Measurements from ENCODE around the gene FUBP3. TPM values are rescaled to one million over a fixed set of nuclear protein-coding genes. Genes with fewer than 3 reads are reported as not detected.
"Not testable (repeated sequence)": the region's sequence is repeated elsewhere in the genome, so short reads cannot be mapped to it uniquely, and the experiment has no call there.

The FUBP3 gene
- total RNA-seq, 1 donor from 2014 or later, result 31.1 TPM

DNA sequence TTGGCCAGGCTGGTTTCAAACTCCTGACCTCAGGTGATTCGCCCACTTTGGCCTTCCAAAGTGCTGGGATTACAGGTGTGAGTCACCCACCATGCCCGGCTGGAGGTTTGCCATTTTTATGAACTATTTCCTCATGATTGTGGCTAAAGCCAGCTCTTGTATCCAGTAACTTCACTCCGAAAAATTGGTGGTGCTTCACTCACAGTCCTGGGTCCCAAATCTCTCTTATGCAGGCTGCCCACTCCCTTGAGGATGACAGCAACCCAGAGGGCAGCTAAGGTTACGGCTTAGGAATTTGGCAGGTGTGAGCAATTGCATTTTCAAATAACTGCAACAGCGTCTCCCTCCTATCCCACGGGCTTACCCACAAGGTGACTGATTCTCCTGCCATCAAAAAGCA, 23.4 kb upstream of the FUBP3 start:
- no peak for DNase-seq (ENCODE audit: low spot score)
- no peak for ATAC-seq

DNA sequence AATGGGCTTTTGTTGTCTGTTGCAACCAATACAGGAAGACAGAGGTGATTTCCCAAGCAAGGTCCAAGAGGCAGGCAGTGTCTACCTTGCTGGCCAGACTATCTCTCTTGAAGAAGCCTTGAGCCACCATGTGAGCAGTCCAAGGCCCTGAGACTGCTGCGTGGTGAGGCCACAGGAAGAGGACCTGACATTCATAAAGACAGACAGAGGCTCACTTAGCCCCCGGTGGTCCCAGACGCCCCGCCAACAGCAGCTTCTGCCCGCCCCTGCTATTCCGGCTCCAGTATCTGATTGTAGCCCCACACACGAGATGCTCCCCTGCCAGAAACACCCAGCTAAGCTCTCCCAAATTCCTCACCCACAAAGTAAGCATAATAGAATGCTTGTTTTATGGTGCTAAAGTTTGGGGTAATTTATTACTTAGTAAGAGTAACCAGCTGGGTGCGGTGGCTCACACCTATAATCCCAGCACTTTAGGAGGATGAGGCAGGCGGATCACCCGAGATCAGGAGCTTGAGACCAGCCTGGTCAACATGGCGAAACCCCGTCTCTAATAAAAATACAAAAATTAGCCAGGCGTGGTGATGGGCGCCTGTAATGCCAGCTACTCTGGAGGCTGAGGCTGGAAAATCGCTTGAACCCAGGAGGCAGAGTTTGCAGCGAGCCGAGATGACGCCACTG, 22.8 kb upstream of the FUBP3 start:
- DNase-seq (ENCODE audit: low spot score) (no peak), ATAC-seq (no peak)

DNA sequence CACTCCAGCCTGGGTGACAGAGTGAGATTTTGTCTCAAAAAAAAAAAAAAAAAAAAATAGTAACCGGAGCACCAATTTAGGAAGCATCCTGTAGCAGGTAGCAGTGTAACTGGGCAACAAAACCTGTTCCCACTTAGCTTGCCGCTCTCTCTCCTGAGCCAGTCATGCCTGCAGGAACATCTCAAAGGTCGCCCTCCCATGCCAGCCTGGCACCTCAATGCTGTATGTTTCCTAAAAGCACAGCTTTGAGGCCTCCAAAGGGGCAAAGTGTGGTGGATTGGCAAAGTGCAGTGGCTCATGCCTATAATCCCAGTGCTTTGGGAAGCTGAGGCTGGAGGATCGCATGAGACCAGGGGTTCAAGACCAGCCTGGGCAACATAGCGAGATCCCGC, 22.3 kb upstream of the FUBP3 start:
- ATAC-seq (peak; percentile 72), DNase-seq (ENCODE audit: low spot score) (no peak)

GRCh38 chr9:130561056-130561455, 18.3 kb upstream of the FUBP3 start:
- DNase-seq (ENCODE audit: low spot score), result no peak
- ATAC-seq, result no peak

GRCh38 chr9:130562525-130562924, 16.9 kb upstream of the FUBP3 start:
- not testable (repeated sequence) for ATAC-seq; DNase-seq (ENCODE audit: low spot score)

DNA sequence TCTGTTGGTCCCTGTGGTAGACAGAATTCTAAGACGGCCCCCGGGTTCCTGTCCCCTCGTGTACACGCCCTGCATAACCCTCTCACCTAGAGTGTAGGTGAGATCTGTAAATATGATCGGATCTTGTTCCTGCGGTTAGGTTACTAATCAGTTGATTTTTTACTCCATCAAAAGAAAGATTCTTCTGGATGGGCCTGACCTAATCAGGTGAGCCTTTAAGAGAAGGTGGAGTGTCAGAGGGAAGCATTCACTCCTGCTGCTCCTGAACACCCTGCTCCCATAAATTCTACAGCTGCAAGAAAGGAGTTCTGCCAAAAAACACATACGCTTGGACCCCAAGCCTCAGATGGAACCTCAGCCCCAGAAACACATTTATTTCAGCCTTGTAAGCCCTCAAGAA, 15.6 kb upstream of the FUBP3 start:
- DNase-seq (ENCODE audit: low spot score) (no peak), ATAC-seq (no peak)

GRCh38 chr9:130565792-130566191, 13.6 kb upstream of the FUBP3 start:
- ATAC-seq, result no peak
- no peak for DNase-seq (ENCODE audit: low spot score)

- ATAC-seq (no peak), DNase-seq (ENCODE audit: low spot score) (no peak)
These were observed 9.2 kb upstream of the FUBP3 start for GRCh38 chr9:130570208-130570607.

GRCh38 chr9:130575514-130575913, 3.9 kb upstream of the FUBP3 start:
- ATAC-seq (no peak), DNase-seq (ENCODE audit: low spot score) (no peak)

GRCh38 chr9:130576176-130576575, 3.2 kb upstream of the FUBP3 start:
- ATAC-seq (peak; percentile 49), DNase-seq (ENCODE audit: low spot score) (no peak)

- DNase-seq (ENCODE audit: low spot score) (no peak), ATAC-seq (peak; percentile 40)
These were observed 524 bp downstream of the FUBP3 start for GRCh38 chr9:130579738-130580463.

- ATAC-seq, result no peak
- no peak for DNase-seq (ENCODE audit: low spot score)
These were observed 2.4 kb downstream of the FUBP3 start for GRCh38 chr9:130581766-130582165.

DNA sequence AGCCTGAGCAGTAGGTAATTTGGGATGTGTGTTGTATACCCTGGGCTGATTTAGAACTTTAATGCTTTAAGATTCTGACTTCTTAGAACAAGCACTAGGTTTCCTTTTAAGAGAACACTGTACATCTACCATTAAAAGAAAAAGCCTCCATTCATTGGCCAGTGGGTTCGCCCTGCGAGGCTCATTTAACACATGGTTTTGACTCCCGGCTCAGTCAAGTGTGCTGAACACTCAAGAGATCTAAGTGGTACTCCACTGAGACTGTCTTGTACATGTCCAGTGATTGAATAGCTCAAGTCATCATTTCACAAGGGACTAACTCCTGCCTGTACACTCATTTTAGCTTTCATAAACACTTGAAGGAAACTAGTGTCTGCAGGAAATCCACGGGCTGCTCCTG, 3.9 kb downstream of the FUBP3 start:
- no peak for ATAC-seq
- no peak for DNase-seq (ENCODE audit: low spot score)

- ATAC-seq, result no peak
These were observed 8.5 kb downstream of the FUBP3 start for GRCh38 chr9:130587921-130588320.

DNA sequence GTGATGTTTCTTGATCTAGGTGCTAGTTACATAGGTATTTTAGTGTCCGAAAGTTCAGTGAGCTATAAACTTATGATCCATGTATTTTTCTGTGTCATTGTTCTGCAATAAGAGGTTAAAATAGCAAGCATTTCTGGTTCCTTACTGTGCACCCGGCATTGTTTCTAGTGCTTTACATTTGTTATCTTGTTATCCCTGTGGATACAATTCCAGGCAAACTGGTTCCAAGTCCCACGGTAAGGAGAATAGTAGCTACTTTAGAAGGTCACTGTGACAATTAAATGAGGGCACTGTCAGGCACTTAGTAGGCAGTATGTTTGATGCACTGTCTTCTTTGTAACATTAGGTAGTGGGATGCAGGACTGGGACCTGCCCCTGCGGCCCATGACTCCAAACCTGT, 9.0 kb downstream of the FUBP3 start:
- ATAC-seq (no peak), DNase-seq (ENCODE audit: low spot score) (no peak)

More at GRCh38 chr9:130587921-130588320, 8.5 kb downstream of the FUBP3 start:
- no peak for DNase-seq (ENCODE audit: low spot score)

DNA sequence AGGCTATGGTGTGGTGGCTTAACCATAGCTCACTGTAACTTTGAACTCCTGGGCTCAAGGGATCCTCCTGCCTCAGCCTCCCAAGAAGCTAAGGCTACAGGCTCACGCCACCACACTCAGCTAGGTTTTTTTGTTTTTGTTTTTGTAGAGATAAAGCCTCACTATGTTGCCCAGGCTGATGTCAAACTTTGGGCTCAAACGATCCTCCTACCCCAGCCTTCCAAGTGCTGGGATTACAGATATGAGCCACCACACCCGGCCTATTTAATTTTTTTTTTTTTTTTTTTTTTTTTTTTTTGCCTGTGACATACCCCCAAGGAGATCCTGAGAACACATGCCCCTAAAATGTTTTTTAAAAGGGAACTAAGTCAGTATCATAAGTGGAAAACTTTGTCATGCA, 10.4 kb downstream of the FUBP3 start:
- no peak for DNase-seq (ENCODE audit: low spot score)
- no peak for ATAC-seq

- DNase-seq (ENCODE audit: low spot score) (no peak), ATAC-seq (no peak)
These were observed 10.9 kb downstream of the FUBP3 start for GRCh38 chr9:130590305-130590704.

- DNase-seq (ENCODE audit: low spot score) (no peak), ATAC-seq (peak; percentile 39)
These were observed 13.6 kb downstream of the FUBP3 start for GRCh38 chr9:130593020-130593419.

DNA sequence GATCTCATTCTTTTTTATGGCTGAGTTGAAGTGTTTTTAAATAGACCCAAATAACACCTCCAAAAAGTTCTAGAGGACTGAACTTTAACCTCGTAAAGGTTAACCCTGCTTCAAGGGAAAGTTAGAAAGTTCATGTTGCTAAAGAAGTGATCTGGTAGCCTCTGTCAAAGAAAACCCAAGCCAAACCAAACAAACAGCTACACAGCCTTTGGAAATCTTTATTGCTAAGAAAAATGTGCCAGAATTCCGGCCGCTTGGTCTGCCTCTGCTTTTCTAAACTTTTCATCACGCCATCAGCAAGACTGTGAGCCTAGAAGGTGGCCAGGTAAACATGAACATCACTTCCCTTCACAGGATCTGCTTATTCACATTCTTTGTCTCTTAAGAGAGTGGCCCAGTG, 17.9 kb downstream of the FUBP3 start:
- ATAC-seq (peak; percentile 68), DNase-seq (ENCODE audit: low spot score) (peak; percentile 66)

GRCh38 chr9:130598188-130598587, 18.8 kb downstream of the FUBP3 start:
- ATAC-seq (peak; percentile 62), DNase-seq (ENCODE audit: low spot score) (peak; percentile 51)

DNA sequence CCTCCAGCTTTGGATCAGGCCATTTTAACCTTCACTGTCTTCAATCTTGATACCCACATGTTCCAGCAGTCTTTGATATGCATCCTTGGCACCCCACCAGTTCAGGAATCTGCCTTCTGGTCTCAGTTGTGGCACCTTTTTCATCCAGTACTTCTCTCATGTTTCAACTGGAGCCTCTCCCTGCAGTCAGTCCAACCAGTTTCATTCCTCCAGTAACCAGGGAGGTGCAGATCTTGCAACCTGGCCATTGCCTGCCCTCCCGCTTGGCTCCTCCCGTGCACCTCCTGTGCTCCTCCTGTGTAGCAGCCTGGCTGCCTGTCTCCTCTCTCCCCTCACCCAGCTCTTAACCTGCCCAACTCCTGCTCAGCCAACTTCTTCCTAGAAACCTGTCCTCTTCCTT, 20.2 kb downstream of the FUBP3 start:
- DNase-seq (ENCODE audit: low spot score) (peak; percentile 54), ATAC-seq (peak; percentile 52)

DNA sequence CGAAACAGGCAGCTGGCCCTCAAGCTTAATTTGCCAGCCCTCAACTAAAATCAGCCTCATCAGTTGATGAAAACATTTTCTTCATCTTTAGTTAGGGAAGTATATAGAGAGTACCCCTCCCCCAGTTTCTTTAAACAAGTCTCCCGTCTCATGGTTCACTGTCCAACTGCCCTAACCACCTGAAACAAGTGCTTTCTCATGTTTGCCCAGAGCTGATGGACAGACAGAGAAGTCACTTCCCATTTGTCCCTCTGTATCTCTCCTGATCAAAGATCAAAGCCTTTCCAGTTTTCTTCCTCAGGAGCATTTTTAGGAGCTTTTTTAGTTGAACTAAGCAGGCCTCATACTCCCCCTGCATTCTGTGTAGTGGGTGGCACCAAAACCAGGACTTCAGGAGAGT, 21.7 kb downstream of the FUBP3 start:
- ATAC-seq (peak; percentile 13), DNase-seq (ENCODE audit: low spot score) (no peak)

DNA sequence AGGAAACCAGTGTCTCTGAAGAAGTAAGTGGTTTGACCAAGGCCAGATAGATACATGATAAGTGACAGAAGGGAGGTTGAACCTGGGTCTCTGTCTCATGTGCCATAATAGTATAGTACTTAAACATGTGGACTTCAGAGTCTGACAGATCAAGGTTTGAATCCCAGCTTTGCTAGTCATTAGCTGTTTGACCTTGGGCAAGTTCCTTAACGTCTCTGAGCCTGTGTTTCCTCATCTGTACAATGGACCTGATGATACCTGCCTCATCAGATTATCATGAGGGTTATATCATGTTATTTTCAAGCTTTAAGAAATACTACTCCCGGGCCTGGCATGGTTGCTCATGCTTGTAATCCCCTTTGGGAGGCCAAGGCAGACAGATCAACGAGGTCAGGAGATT, 24.9 kb downstream of the FUBP3 start:
- no peak for ATAC-seq
- DNase-seq (ENCODE audit: low spot score), result no peak

Measured in left lobe of liver (tissue), 2 donors.